Measurements from ENCODE around the gene MTHFD2L. TPM values are rescaled to one million over a fixed set of nuclear protein-coding genes. Genes with fewer than 3 reads are reported as not detected.
A peak's percentile ranks its signal among the peaks of the same experiment; 100 is the strongest.

MTHFD2L gene
- total RNA-seq, 2 experiments from 2014 or later, result 6.4 to 6.9 TPM

GRCh38 chr4:74309223-74309622, 151.3 kb downstream of the MTHFD2L start:
- ATAC-seq (no peak), DNase-seq (no peak)
- H3K27me3 Mint-ChIP-seq, result no peaks in the 10 kb centered on the region
- POLR2A ChIA-PET, result no interaction called here
- no peak overlapping the region for H3K27ac Mint-ChIP-seq
- no peaks in the 10 kb centered on the region for H3K9me3 Mint-ChIP-seq (ENCODE audit: low read depth)
- intact Hi-C loops (cut with DNase I, micrococcal nuclease), result no loop called here
- no peak overlapping the region for H3K4me3 Mint-ChIP-seq
- H3K36me3 Mint-ChIP-seq (ENCODE audit: low read depth), result no peaks in the 10 kb centered on the region
- CTCF ChIA-PET, result interaction anchor here (0.7 to 1.5 kb wide), 4 partner anchors 79 to 384 kb away, joined by 4 read pairs; no protein-coding TSS in a partner anchor
- H3K4me1 Mint-ChIP-seq, result peaks cover 14% of the 10 kb centered on the region

GRCh38 chr4:74311696-74312313, 153.9 kb downstream of the MTHFD2L start:
- Mint-ChIP-seq H3K27ac (no peak overlapping the region), H3K27me3 (no peaks in the 10 kb centered on the region), H3K4me3 (no peak overlapping the region), H3K4me1 (peaks cover 14% of the 10 kb centered on the region), H3K9me3 (ENCODE audit: low read depth) (no peaks in the 10 kb centered on the region), H3K36me3 (ENCODE audit: low read depth) (no peaks in the 10 kb centered on the region)
- ChIA-PET POLR2A (no interaction called here), CTCF (interaction anchor here (0.8 to 4.9 kb wide), 5 partner anchors 9 to 121 kb away, joined by 3 to 23 read pairs (median 3); no protein-coding TSS in a partner anchor)
- intact Hi-C loops (cut with DNase I, micrococcal nuclease), result loop anchor here (1.0 to 5.0 kb wide), 3 partner anchors 84 to 650 kb away; no protein-coding TSS in a partner anchor
- ATAC-seq (no peak), DNase-seq (peak; percentile 22)

- intact Hi-C loops (cut with DNase I, micrococcal nuclease), result loop anchor here in 1 of 2 experiments (5.0 kb wide), 1 partner anchor 652 kb away; no protein-coding TSS in a partner anchor
- ChIA-PET CTCF (interaction anchor here (1.6 to 4.9 kb wide), 2 partner anchors 9 to 85 kb away, joined by 5 to 23 read pairs; no protein-coding TSS in a partner anchor), POLR2A (interaction anchor here (0.6 kb wide), 1 partner anchor 10 kb away, joined by 4 read pairs; no protein-coding TSS in a partner anchor)
- ATAC-seq (no peak), DNase-seq (no peak)
- Mint-ChIP-seq H3K36me3 (ENCODE audit: low read depth) (no peaks in the 10 kb centered on the region), H3K9me3 (ENCODE audit: low read depth) (no peaks in the 10 kb centered on the region), H3K27ac (no peak overlapping the region), H3K4me1 (peaks cover 2% of the 10 kb centered on the region), H3K27me3 (no peaks in the 10 kb centered on the region), H3K4me3 (no peak overlapping the region)
These were observed 156.4 kb downstream of the MTHFD2L start for GRCh38 chr4:74314329-74314728.

- intact Hi-C loops (cut with DNase I, micrococcal nuclease), result loop anchor here in 1 of 2 experiments (5.0 kb wide), 1 partner anchor 653 kb away; no protein-coding TSS in a partner anchor
- no peaks in the 10 kb centered on the region for H3K9me3 Mint-ChIP-seq (ENCODE audit: low read depth)
These were observed 157.0 kb downstream of the MTHFD2L start for GRCh38 chr4:74314944-74315343.

GRCh38 chr4:74315376-74315775, 157.5 kb downstream of the MTHFD2L start:
- Mint-ChIP-seq H3K27me3 (no peaks in the 10 kb centered on the region), H3K27ac (no peak overlapping the region), H3K9me3 (ENCODE audit: low read depth) (no peaks in the 10 kb centered on the region), H3K4me3 (no peak overlapping the region), H3K4me1 (peaks cover under 1% of the 10 kb centered on the region), H3K36me3 (ENCODE audit: low read depth) (no peaks in the 10 kb centered on the region)
- intact Hi-C loops (cut with DNase I, micrococcal nuclease), result no loop called here
- ChIA-PET CTCF (interaction anchor here (1.2 to 4.9 kb wide), 2 partner anchors 46 to 86 kb away, joined by 4 to 23 read pairs; no protein-coding TSS in a partner anchor), POLR2A (no interaction called here)
- no peak for DNase-seq
- ATAC-seq, result no peak

More at GRCh38 chr4:74314944-74315343, 157.0 kb downstream of the MTHFD2L start:
- ATAC-seq (no peak), DNase-seq (no peak)
- Mint-ChIP-seq H3K36me3 (ENCODE audit: low read depth) (no peaks in the 10 kb centered on the region), H3K4me1 (no peaks in the 10 kb centered on the region), H3K27me3 (no peaks in the 10 kb centered on the region), H3K4me3 (no peak overlapping the region), H3K27ac (no peak overlapping the region)
- ChIA-PET POLR2A (no interaction called here), CTCF (interaction anchor here (1.2 to 4.9 kb wide), 3 partner anchors 9 to 86 kb away, joined by 4 to 23 read pairs (median 5); no protein-coding TSS in a partner anchor)

- Mint-ChIP-seq H3K27me3 (no peaks in the 10 kb centered on the region), H3K4me3 (no peak overlapping the region), H3K9me3 (ENCODE audit: low read depth) (no peaks in the 10 kb centered on the region), H3K4me1 (peaks cover 5% of the 10 kb centered on the region), H3K27ac (no peak overlapping the region), H3K36me3 (ENCODE audit: low read depth) (no peaks in the 10 kb centered on the region)
- POLR2A ChIA-PET, result no interaction called here
- DNase-seq, result no peak
- no peak for ATAC-seq
- intact Hi-C loops (cut with DNase I, micrococcal nuclease), result no loop called here
- CTCF ChIA-PET, result interaction anchor here (0.9 to 4.9 kb wide), 2 partner anchors 87 to 127 kb away, joined by 4 to 23 read pairs; no protein-coding TSS in a partner anchor
These were observed 158.5 kb downstream of the MTHFD2L start for GRCh38 chr4:74316397-74316796.

- no peaks in the 10 kb centered on the region for H3K27me3 Mint-ChIP-seq
- no peak overlapping the region for H3K27ac Mint-ChIP-seq
- H3K4me3 Mint-ChIP-seq, result no peak overlapping the region
- DNase-seq (no peak), ATAC-seq (no peak)
- ChIA-PET CTCF (interaction anchor here (0.8 to 4.7 kb wide), 6 partner anchors 20 to 358 kb away, joined by 3 to 39 read pairs (median 3); no protein-coding TSS in a partner anchor), POLR2A (no interaction called here)
- H3K9me3 Mint-ChIP-seq (ENCODE audit: low read depth), result no peaks in the 10 kb centered on the region
- H3K36me3 Mint-ChIP-seq (ENCODE audit: low read depth), result no peaks in the 10 kb centered on the region
- intact Hi-C loops (cut with DNase I, micrococcal nuclease), result no loop called here
- H3K4me1 Mint-ChIP-seq, result peaks cover 5% of the 10 kb centered on the region
These were observed 159.8 kb downstream of the MTHFD2L start for GRCh38 chr4:74317616-74318246.

- Mint-ChIP-seq H3K27me3 (no peaks in the 10 kb centered on the region), H3K4me1 (peaks cover 5% of the 10 kb centered on the region), H3K27ac (no peak overlapping the region), H3K36me3 (ENCODE audit: low read depth) (no peaks in the 10 kb centered on the region), H3K4me3 (no peak overlapping the region), H3K9me3 (ENCODE audit: low read depth) (no peaks in the 10 kb centered on the region)
- DNase-seq, result no peak
- intact Hi-C loops (cut with DNase I, micrococcal nuclease), result no loop called here
- ATAC-seq, result no peak
- CTCF ChIA-PET, result interaction anchor here (0.6 to 4.7 kb wide), 8 partner anchors 17 to 358 kb away, joined by 3 to 39 read pairs (median 3); no protein-coding TSS in a partner anchor
- POLR2A ChIA-PET, result no interaction called here
These were observed 160.4 kb downstream of the MTHFD2L start for GRCh38 chr4:74318276-74318675.

GRCh38 chr4:74319470-74319869, 161.6 kb downstream of the MTHFD2L start:
- Mint-ChIP-seq H3K4me3 (no peak overlapping the region), H3K27me3 (peaks cover 2% of the 10 kb centered on the region), H3K27ac (no peak overlapping the region), H3K4me1 (peaks cover 5% of the 10 kb centered on the region), H3K36me3 (ENCODE audit: low read depth) (no peaks in the 10 kb centered on the region), H3K9me3 (ENCODE audit: low read depth) (no peaks in the 10 kb centered on the region)
- ChIA-PET POLR2A (no interaction called here), CTCF (interaction anchor here (0.6 to 4.7 kb wide), 15 partner anchors 18 to 452 kb away, joined by 3 to 39 read pairs (median 4); no protein-coding TSS in a partner anchor)
- ATAC-seq, result no peak
- intact Hi-C loops (cut with DNase I, micrococcal nuclease), result no loop called here
- no peak for DNase-seq

- peak; percentile 99 for ATAC-seq
- Mint-ChIP-seq H3K36me3 (ENCODE audit: low read depth) (no peaks in the 10 kb centered on the region), H3K9me3 (ENCODE audit: low read depth) (no peaks in the 10 kb centered on the region), H3K4me1 (peaks cover 5% of the 10 kb centered on the region), H3K27ac (no peak overlapping the region), H3K27me3 (peaks cover 2% of the 10 kb centered on the region), H3K4me3 (no peak overlapping the region)
- ChIA-PET CTCF (interaction anchor here (0.6 to 4.7 kb wide), 22 partner anchors 8 to 451 kb away, joined by 3 to 39 read pairs (median 3); no protein-coding TSS in a partner anchor), POLR2A (no interaction called here)
- DNase-seq, result peak; percentile 66
- intact Hi-C loops (cut with DNase I, micrococcal nuclease), result loop anchor here (1.0 to 5.0 kb wide), 6 partner anchors 52 to 355 kb away; no protein-coding TSS in a partner anchor
These were observed 162.7 kb downstream of the MTHFD2L start for GRCh38 chr4:74320559-74321118.

GRCh38 chr4:74322301-74322700, 164.4 kb downstream of the MTHFD2L start:
- Mint-ChIP-seq H3K4me1 (peaks cover 5% of the 10 kb centered on the region), H3K9me3 (ENCODE audit: low read depth) (no peaks in the 10 kb centered on the region), H3K4me3 (no peak overlapping the region), H3K36me3 (ENCODE audit: low read depth) (no peaks in the 10 kb centered on the region), H3K27me3 (peaks cover 2% of the 10 kb centered on the region), H3K27ac (no peak overlapping the region)
- ChIA-PET POLR2A (no interaction called here), CTCF (interaction anchor here (1.4 to 2.8 kb wide), 2 partner anchors 347 to 350 kb away, joined by 4 to 18 read pairs; no protein-coding TSS in a partner anchor)
- DNase-seq (no peak), ATAC-seq (no peak)
- intact Hi-C loops (cut with DNase I, micrococcal nuclease), result loop anchor here in 1 of 2 experiments (5.0 kb wide), 1 partner anchor 50 kb away; no protein-coding TSS in a partner anchor

Measured in activated CD4-positive, alpha-beta T cell treated with anti-CD3 and anti-CD28 coated beads for 36 hours (primary cell).